ENCODE results near the gene KITLG. TPM values are rescaled to one million over a fixed set of nuclear protein-coding genes. Genes with fewer than 3 reads are reported as not detected.

Gene KITLG
- total RNA-seq, 1 experiment from 2014 or later, result 4.6 TPM

GRCh38 chr12:88493636-88494035 is 86.6 kb downstream of the KITLG start:
- Histone ChIP-seq H3K27me3 (replicated peaks; ENCODE audit: insufficient read depth, low read depth, low read length, poor library complexity) (no peaks in the 10 kb centered on the region), H3K9me3 (ENCODE audit: low read depth, low read length, poor library complexity, severe bottlenecking) (no peaks in the 10 kb centered on the region), H3K4me1 (ENCODE audit: insufficient read depth, low read length, poor library complexity, severe bottlenecking) (no peaks in the 10 kb centered on the region), H3K36me3 (ENCODE audit: insufficient read depth, low read length, poor library complexity, severe bottlenecking) (no peaks in the 10 kb centered on the region), H3K4me3 (ENCODE audit: low read depth, low read length, poor library complexity, severe bottlenecking) (no peak overlapping the region), H3K27ac (ENCODE audit: low read depth, low read length, poor library complexity, severe bottlenecking) (no peak overlapping the region)
- BruUV-seq (replicated peaks), result no TSS peak
- TF ChIP-seq EZH2 (IDR thresholded peaks at IDR 0.05; ENCODE audit: borderline replicate concordance, low read depth, low read length, poor library complexity, severe bottlenecking) (no peak), CTCF (conservative IDR thresholded peaks at IDR 0.05; ENCODE audit: low read depth, low read length) (no peak)
- ChIA-PET POLR2A (ENCODE audit: low non-redundant PET) (no interaction called here), CTCF (no interaction called here)
- intact Hi-C loops (cut with micrococcal nuclease; ENCODE audit: unreplicated experiment), result no loop called here
- no peak for DNase-seq (ENCODE audit: low spot score)

DNA sequence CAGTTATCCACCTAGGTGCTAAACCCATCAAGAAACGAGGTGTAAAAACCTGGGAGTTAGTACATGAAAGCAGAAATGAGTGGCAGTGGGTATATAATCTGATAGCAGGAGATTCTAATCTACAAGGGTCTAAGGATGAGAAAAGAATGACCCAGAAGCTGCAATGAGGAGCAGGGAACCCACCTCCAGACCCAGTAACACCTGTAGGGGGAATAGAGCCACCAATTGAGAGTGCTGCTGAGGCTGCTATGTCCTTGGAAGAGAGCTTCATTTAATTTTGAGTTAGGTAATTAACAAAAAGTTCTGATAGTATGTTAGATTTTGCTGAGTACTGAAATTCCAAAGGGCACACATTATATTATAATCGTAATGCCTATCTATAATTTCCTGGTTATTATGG is 89.8 kb downstream of the KITLG start:
- TF ChIP-seq CTCF (conservative IDR thresholded peaks at IDR 0.05; ENCODE audit: low read depth, low read length) (no peak), EZH2 (IDR thresholded peaks at IDR 0.05; ENCODE audit: borderline replicate concordance, low read depth, low read length, poor library complexity, severe bottlenecking) (no peak)
- no peaks in the 10 kb centered on the region for H3K4me1 ChIP-seq (ENCODE audit: insufficient read depth, low read length, poor library complexity, severe bottlenecking)
- no peaks in the 10 kb centered on the region for H3K36me3 ChIP-seq (ENCODE audit: insufficient read depth, low read length, poor library complexity, severe bottlenecking)
- no peak overlapping the region for H3K4me3 ChIP-seq (ENCODE audit: low read depth, low read length, poor library complexity, severe bottlenecking)
- BruUV-seq (replicated peaks), result no TSS peak
- ChIA-PET POLR2A (ENCODE audit: low non-redundant PET) (no interaction called here), CTCF (no interaction called here)
- no peaks in the 10 kb centered on the region for H3K9me3 ChIP-seq (ENCODE audit: low read depth, low read length, poor library complexity, severe bottlenecking)
- no peak for DNase-seq (ENCODE audit: low spot score)
- intact Hi-C loops (cut with micrococcal nuclease; ENCODE audit: unreplicated experiment), result no loop called here
- no peak overlapping the region for H3K27ac ChIP-seq (ENCODE audit: low read depth, low read length, poor library complexity, severe bottlenecking)
- H3K27me3 ChIP-seq (replicated peaks; ENCODE audit: insufficient read depth, low read depth, low read length, poor library complexity), result no peaks in the 10 kb centered on the region

- POLR2A ChIA-PET (ENCODE audit: low non-redundant PET), result no interaction called here
- DNase-seq (ENCODE audit: low spot score), result no peak
- no peaks in the 10 kb centered on the region for H3K36me3 ChIP-seq (ENCODE audit: insufficient read depth, low read length, poor library complexity, severe bottlenecking)
- H3K4me1 ChIP-seq (ENCODE audit: insufficient read depth, low read length, poor library complexity, severe bottlenecking), result peaks cover 6% of the 10 kb centered on the region
- TF ChIP-seq CTCF (conservative IDR thresholded peaks at IDR 0.05; ENCODE audit: low read depth, low read length) (no peak), EZH2 (IDR thresholded peaks at IDR 0.05; ENCODE audit: borderline replicate concordance, low read depth, low read length, poor library complexity, severe bottlenecking) (no peak)
- no peak overlapping the region for H3K27ac ChIP-seq (ENCODE audit: low read depth, low read length, poor library complexity, severe bottlenecking)
- no peaks in the 10 kb centered on the region for H3K9me3 ChIP-seq (ENCODE audit: low read depth, low read length, poor library complexity, severe bottlenecking)
- no peak overlapping the region for H3K4me3 ChIP-seq (ENCODE audit: low read depth, low read length, poor library complexity, severe bottlenecking)
- no TSS peak for BruUV-seq (replicated peaks)
- CTCF ChIA-PET, result no interaction called here
- intact Hi-C loops (cut with micrococcal nuclease; ENCODE audit: unreplicated experiment), result no loop called here
- H3K27me3 ChIP-seq (replicated peaks; ENCODE audit: insufficient read depth, low read depth, low read length, poor library complexity), result no peaks in the 10 kb centered on the region
Measured at GRCh38 chr12:88472775-88473174, 107.5 kb downstream of the KITLG start.
